H9 (cell line): ENCODE data around the gene TTC1. TPM values are rescaled to one million over a fixed set of nuclear protein-coding genes. Genes with fewer than 3 reads are reported as not detected.

ENCODE experiments used
- DNase-seq: peaks from one replicate; pipeline ENCODE4 v3.0.0-alpha.2; 2017
- H2AFZ ChIP-seq: one replicate; pipeline ENCODE4 v1.6.1; 2013; ENCODE audit warnings: mild to moderate bottlenecking, low read length, control low read depth, moderate library complexity
- H2AK5ac ChIP-seq: 2 replicates; pipeline ENCODE4 v1.6.1; 2013; ENCODE audit warnings: low read length, control low read depth, mixed read lengths; ENCODE audit not compliant: insufficient read length
- H2BK120ac ChIP-seq: one replicate; pipeline ENCODE4 v1.6.1; 2013; ENCODE audit warnings: low read depth, mild to moderate bottlenecking, low read length, control low read depth, inconsistent platforms; ENCODE audit not compliant: poor library complexity, severe bottlenecking
- H2BK12ac ChIP-seq: 2 replicates; pipeline ENCODE4 v1.6.1; 2013; ENCODE audit warnings: low read length, control low read depth, mixed read lengths, low read depth; ENCODE audit not compliant: insufficient read length
- H2BK15ac ChIP-seq: 2 replicates; pipeline ENCODE4 v1.6.1; 2013; ENCODE audit warnings: low read depth, low read length, control low read depth
- H2BK20ac ChIP-seq: one replicate; pipeline ENCODE4 v1.6.1; 2013; ENCODE audit warnings: low read depth, mild to moderate bottlenecking, low read length, control low read depth, inconsistent platforms; ENCODE audit not compliant: poor library complexity, severe bottlenecking
- H2BK5ac ChIP-seq: 2 replicates; pipeline ENCODE4 v1.6.1; 2013; ENCODE audit warnings: low read length, control low read depth, mixed read lengths; ENCODE audit not compliant: insufficient read length
- H3K14ac ChIP-seq: 2 replicates; pipeline ENCODE4 v1.6.1; 2013; ENCODE audit warnings: low read length, control low read depth; ENCODE audit not compliant: insufficient read depth
- H3K18ac ChIP-seq: 2 replicates; pipeline ENCODE4 v1.6.1; 2013; ENCODE audit warnings: low read depth, mild to moderate bottlenecking, mixed read lengths, low read length, control low read depth; ENCODE audit not compliant: insufficient read length
- H3K23ac ChIP-seq: 2 replicates; pipeline ENCODE4 v1.6.1; 2013; ENCODE audit warnings: low read length, control low read depth, mixed read lengths, low read depth; ENCODE audit not compliant: insufficient read length
- H3K23me2 ChIP-seq: 2 replicates; pipeline ENCODE4 v1.6.1; 2013; ENCODE audit warnings: low read depth, mild to moderate bottlenecking, mixed read lengths, low read length, control low read depth; ENCODE audit not compliant: insufficient read length, poor library complexity, severe bottlenecking
- H3K27ac ChIP-seq: 2 replicates; pipeline ENCODE4 v1.5.1; 2013; ENCODE audit warnings: low read length, control low read depth, mixed read lengths, low read depth; ENCODE audit not compliant: insufficient read length
- H3K27me3 ChIP-seq: 2 replicates; pipeline ENCODE4 v1.6.1; 2013; ENCODE audit warnings: low read length, control low read depth, inconsistent platforms; ENCODE audit not compliant: insufficient read depth
- H3K4ac ChIP-seq: 2 replicates; pipeline ENCODE4 v1.6.1; 2013; ENCODE audit warnings: low read depth, mild to moderate bottlenecking, control low read depth, inconsistent platforms, low read length, moderate library complexity
- H3K4me1 ChIP-seq: 2 replicates; pipeline ENCODE4 v1.6.1; 2013; ENCODE audit warnings: low read length, control low read depth, inconsistent platforms; ENCODE audit not compliant: insufficient read depth
- H3K4me2 ChIP-seq: 2 replicates; pipeline ENCODE4 v1.6.1; 2013; ENCODE audit warnings: low read length, control low read depth, mixed read lengths; ENCODE audit not compliant: insufficient read length, insufficient read depth
- H3K56ac ChIP-seq: 2 replicates; pipeline ENCODE4 v1.6.1; 2013; ENCODE audit warnings: low read depth, mild to moderate bottlenecking, mixed read lengths, low read length, control low read depth; ENCODE audit not compliant: insufficient read length
- H3K79me1 ChIP-seq: 2 replicates; pipeline ENCODE4 v1.6.1; 2013; ENCODE audit warnings: low read depth, mild to moderate bottlenecking, moderate library complexity, low read length, control low read depth, inconsistent platforms; ENCODE audit not compliant: insufficient read depth, poor library complexity, severe bottlenecking
- H3K79me2 ChIP-seq: 2 replicates; pipeline ENCODE4 v1.6.1; 2013; ENCODE audit warnings: low read length, control low read depth, inconsistent platforms; ENCODE audit not compliant: insufficient read depth
- H3K9ac ChIP-seq: 2 replicates; pipeline ENCODE4 v1.6.1; 2013; ENCODE audit warnings: low read length, control low read depth, mixed read lengths; ENCODE audit not compliant: insufficient read length; ENCODE audit errors: extremely low read depth
- H3K9me3 ChIP-seq: one replicate; pipeline ENCODE4 v1.6.1; 2013; ENCODE audit warnings: low read depth, low read length, inconsistent platforms; ENCODE audit not compliant: control insufficient read depth
- H3T11ph ChIP-seq: one replicate; pipeline ENCODE4 v1.6.1; 2013; ENCODE audit warnings: mild to moderate bottlenecking, low read length, control low read depth, inconsistent platforms
- H4K20me1 ChIP-seq: one replicate; pipeline ENCODE4 v1.6.1; 2013; ENCODE audit not compliant: control insufficient read depth, insufficient read length, insufficient read depth
- H4K5ac ChIP-seq: 2 replicates; pipeline ENCODE4 v1.6.1; 2013; ENCODE audit warnings: low read depth, mild to moderate bottlenecking, mixed read lengths, low read length, control low read depth; ENCODE audit not compliant: insufficient read length
- H4K8ac ChIP-seq: replicated peaks from 2 replicates; pipeline ENCODE4 v1.6.1; 2013; ENCODE audit warnings: low read length, control low read depth, mixed read lengths, low read depth; ENCODE audit not compliant: insufficient read length
- H4K91ac ChIP-seq: 2 replicates; pipeline ENCODE4 v1.6.1; 2013; ENCODE audit warnings: low read depth, mild to moderate bottlenecking, moderate library complexity, mixed read lengths, low read length, control low read depth; ENCODE audit not compliant: insufficient read length
- H3K27ac Mint-ChIP-seq, 3 experiments: 2 replicates in 2 of 3; 3 replicates in 1 of 3; pipeline ENCODE4 v1.8.0; 2020 to 2021; ENCODE audit warnings: mixed read lengths in 3 of 3, mild to moderate bottlenecking in 1 of 3, moderate library complexity in 1 of 3
- H3K27me3 Mint-ChIP-seq: 2 replicates; pipeline ENCODE4 v1.8.0; 2021; ENCODE audit warnings: low read depth, mild to moderate bottlenecking, moderate library complexity, mixed read lengths
- H3K36me3 Mint-ChIP-seq, 3 experiments: 2 replicates in 2 of 3; 3 replicates in 1 of 3; pipeline ENCODE4 v1.8.0; 2020 to 2021; ENCODE audit warnings: low read depth in 3 of 3, mixed read lengths in 3 of 3; ENCODE audit not compliant: insufficient read depth in 1 of 3
- H3K4me1 Mint-ChIP-seq, 2 experiments: 2 replicates each; pipeline ENCODE4 v1.8.0; 2020; ENCODE audit warnings: mixed read lengths in 2 of 2
- H3K4me3 Mint-ChIP-seq, 2 experiments: 2 replicates in 1 of 2; 3 replicates in 1 of 2; pipeline ENCODE4 v1.8.0; 2020 to 2021; ENCODE audit warnings: mild to moderate bottlenecking in 2 of 2, mixed read lengths in 2 of 2, moderate library complexity in 1 of 2
- H3K9me3 Mint-ChIP-seq, 2 experiments: 2 replicates in 1 of 2; 3 replicates in 1 of 2; pipeline ENCODE4 v1.8.0; 2020; ENCODE audit warnings: mild to moderate bottlenecking in 2 of 2, mixed read lengths in 2 of 2, moderate library complexity in 1 of 2
- WGBS: extraction: QIAGEN DNeasy Blood & Tissue Kit; methylation state at CpG from one replicate; pipeline ENCODE4 v1.1.7; 2013; ENCODE audit warnings: missing lambda C conversion rate, low lambda C conversion rate, mixed read lengths; ENCODE audit not compliant: insufficient read length; ENCODE audit errors: extremely low coverage; 5-methylcytosine and 5-hydroxymethylcytosine counted together
- total RNA-seq: library from RNA; stranded (reverse); gene quantifications from 2 replicates; pipeline ENCODE4 v1.2.1, GENCODE V29; 2021
- TF ChIP-seq, protein P1 (sequence below): fragments of 200-600 bp; sonication (generic); conservative IDR thresholded peaks from 3 replicates; pipeline ENCODE4 v1.8.0; 2021; ENCODE audit warnings: antibody characterized with exemption, mild to moderate bottlenecking

The TTC1 gene
- total RNA-seq, 1 experiment from 2014 or later = 62.6 TPM

DNA sequence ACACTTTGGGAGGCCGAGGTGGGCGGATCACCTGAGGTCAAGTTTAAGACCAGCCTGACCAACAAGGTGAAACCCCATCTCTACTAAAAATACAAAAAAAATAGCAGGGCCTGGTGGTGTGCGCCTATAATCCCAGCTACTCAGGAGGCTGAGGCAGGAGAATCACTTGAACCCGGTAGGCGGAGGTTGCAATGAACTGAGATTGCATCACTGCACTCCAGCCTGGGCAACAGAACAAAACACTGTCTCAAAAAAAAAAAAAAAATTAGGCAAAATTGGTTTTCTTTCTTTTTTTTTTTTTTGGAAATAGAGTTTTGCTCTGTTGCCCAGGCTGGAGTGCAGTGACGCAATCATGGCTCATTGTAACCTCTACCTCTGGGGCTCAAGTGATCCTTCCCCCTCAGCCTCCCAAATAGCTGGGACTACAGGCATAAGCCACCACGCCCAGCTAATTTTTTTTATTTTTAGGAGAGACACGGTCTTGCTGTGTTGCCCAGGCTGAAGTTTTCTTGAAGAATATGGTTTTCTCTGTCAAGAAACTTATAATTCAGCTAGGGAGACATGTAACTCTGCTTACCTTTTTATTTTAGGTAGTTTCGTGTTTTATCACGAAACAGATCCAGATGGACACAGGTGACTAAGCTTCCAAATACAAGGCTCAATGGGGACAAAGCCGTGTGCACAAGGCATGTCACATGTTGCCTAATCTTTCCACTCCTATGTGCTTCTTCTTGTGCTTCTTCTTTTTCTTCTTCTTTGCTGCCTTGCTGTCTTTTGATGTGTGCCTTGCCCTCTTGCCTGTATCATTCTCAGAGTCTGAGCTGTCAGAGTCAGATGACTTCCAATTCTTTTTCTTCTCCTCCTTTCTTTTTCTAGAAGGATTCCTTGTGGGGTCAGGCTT lies 14.3 kb downstream of the TTC1 start:
- TF ChIP-seq, protein P1, sequence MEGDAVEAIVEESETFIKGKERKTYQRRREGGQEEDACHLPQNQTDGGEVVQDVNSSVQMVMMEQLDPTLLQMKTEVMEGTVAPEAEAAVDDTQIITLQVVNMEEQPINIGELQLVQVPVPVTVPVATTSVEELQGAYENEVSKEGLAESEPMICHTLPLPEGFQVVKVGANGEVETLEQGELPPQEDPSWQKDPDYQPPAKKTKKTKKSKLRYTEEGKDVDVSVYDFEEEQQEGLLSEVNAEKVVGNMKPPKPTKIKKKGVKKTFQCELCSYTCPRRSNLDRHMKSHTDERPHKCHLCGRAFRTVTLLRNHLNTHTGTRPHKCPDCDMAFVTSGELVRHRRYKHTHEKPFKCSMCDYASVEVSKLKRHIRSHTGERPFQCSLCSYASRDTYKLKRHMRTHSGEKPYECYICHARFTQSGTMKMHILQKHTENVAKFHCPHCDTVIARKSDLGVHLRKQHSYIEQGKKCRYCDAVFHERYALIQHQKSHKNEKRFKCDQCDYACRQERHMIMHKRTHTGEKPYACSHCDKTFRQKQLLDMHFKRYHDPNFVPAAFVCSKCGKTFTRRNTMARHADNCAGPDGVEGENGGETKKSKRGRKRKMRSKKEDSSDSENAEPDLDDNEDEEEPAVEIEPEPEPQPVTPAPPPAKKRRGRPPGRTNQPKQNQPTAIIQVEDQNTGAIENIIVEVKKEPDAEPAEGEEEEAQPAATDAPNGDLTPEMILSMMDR = no peak
- no peaks in the 10 kb centered on the region for H3K27me3 Mint-ChIP-seq
- H3K9me3 Mint-ChIP-seq = no peaks in the 10 kb centered on the region
- H4K8ac ChIP-seq = no peak overlapping the region
- no peaks in the 10 kb centered on the region for H3K9me3 ChIP-seq
- H2BK120ac ChIP-seq = no peak overlapping the region
- H3K23me2 ChIP-seq = no peaks in the 10 kb centered on the region
- no peak overlapping the region for H2AFZ ChIP-seq
- H3K23ac ChIP-seq = no peak overlapping the region
- no peak overlapping the region for H4K91ac ChIP-seq
- peak overlapping the region; percentile 2 to 59 (median 54); a peak in 4 of 7 replicates for H3K27ac Mint-ChIP-seq
- peaks cover 4% of the 10 kb centered on the region for H3K79me1 ChIP-seq
- no peak overlapping the region for H4K5ac ChIP-seq
- H2BK5ac ChIP-seq = peak overlapping the region; percentile 72
- no peak overlapping the region for H2AK5ac ChIP-seq
- no peak overlapping the region for H3K4me2 ChIP-seq
- no CpG with 5 or more reads among the region's 11 CpGs for WGBS
- no peak overlapping the region for H3K18ac ChIP-seq
- peaks cover 5 to 48% (median 39%) of the 10 kb centered on the region in 3 experiments; a peak in 6 of 7 replicates for H3K36me3 Mint-ChIP-seq
- no peaks in the 10 kb centered on the region for H3K27me3 ChIP-seq
- H2BK20ac ChIP-seq = no peak overlapping the region
- H2BK15ac ChIP-seq = no peak overlapping the region
- no peaks in the 10 kb centered on the region for H3K4me1 ChIP-seq
- no peak overlapping the region for H3K4ac ChIP-seq
- H3K14ac ChIP-seq = no peak overlapping the region
- peaks cover 2 to 5% of the 10 kb centered on the region in 2 experiments; a peak in 3 of 4 replicates for H3K4me1 Mint-ChIP-seq
- DNase-seq = no peak
- H3K79me2 ChIP-seq = peaks cover 2% of the 10 kb centered on the region; the same call in 1 of the 2 replicates
- no peak overlapping the region for H3K4me3 Mint-ChIP-seq
- no peak overlapping the region for H3K27ac ChIP-seq
- no peak overlapping the region for H3K56ac ChIP-seq
- H4K20me1 ChIP-seq = no peaks in the 10 kb centered on the region
- H3T11ph ChIP-seq = no peak overlapping the region
- no peak overlapping the region for H3K9ac ChIP-seq
- H2BK12ac ChIP-seq = no peak overlapping the region
